Liver (tissue), 3 donors: Measurements from ENCODE around the gene VDAC2.
"Not testable (repeated sequence)": the region's sequence is repeated elsewhere in the genome, so short reads cannot be mapped to it uniquely, and the experiment has no call there.

Experiments
- ATF3 ChIP-seq: IDR thresholded peaks from 2 replicates; pipeline ENCODE4 v1.6.1; 2016; ENCODE audit warnings: antibody characterized with exemption
- TF ChIP-seq, protein P1 (sequence below): fragments of 150-350 bp; IDR thresholded peaks from 2 replicates; pipeline ENCODE4 v1.5.1; 2017; ENCODE audit warnings: improper control_type of control experiment, low read depth, low read length; ENCODE audit not compliant: missing input control
- donor health status: healthy.
- donor health status: healthy.

DNA sequence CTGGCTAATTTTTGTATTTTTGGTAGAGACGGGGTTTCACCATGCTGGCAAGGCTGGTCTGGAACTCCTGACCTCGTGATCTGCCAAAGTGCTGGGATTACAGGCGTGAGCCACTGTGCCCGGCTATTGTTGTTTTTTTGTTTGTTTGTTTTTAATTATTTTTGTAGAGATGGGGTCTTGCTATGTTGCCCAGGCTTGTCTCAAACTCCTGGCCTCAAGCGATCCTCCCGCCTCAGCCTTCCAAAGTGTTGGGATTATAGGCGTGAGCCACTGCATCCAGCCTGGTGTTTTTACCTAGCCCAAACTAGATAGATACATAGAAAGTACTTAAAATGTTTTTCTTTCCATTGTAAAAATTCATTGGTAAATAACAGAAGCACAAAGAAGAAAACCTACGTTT is 10.9 kb downstream of the VDAC2 start:
- not testable (repeated sequence) for TF ChIP-seq ATF3
- TF ChIP-seq, protein P1, sequence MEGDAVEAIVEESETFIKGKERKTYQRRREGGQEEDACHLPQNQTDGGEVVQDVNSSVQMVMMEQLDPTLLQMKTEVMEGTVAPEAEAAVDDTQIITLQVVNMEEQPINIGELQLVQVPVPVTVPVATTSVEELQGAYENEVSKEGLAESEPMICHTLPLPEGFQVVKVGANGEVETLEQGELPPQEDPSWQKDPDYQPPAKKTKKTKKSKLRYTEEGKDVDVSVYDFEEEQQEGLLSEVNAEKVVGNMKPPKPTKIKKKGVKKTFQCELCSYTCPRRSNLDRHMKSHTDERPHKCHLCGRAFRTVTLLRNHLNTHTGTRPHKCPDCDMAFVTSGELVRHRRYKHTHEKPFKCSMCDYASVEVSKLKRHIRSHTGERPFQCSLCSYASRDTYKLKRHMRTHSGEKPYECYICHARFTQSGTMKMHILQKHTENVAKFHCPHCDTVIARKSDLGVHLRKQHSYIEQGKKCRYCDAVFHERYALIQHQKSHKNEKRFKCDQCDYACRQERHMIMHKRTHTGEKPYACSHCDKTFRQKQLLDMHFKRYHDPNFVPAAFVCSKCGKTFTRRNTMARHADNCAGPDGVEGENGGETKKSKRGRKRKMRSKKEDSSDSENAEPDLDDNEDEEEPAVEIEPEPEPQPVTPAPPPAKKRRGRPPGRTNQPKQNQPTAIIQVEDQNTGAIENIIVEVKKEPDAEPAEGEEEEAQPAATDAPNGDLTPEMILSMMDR: not testable (repeated sequence)
